ENCODE measurements around the gene GID8. TPM values are rescaled to one million over a fixed set of nuclear protein-coding genes. Genes with fewer than 3 reads are reported as not detected.

GID8 gene
- total and polyA plus RNA-seq, 2 of the 13 experiments (the other 11 are each of a cell fraction or from before 2014, with no cell fraction given): 39.6 to 59.8 TPM

GRCh38 chr20:62993856-62994494 lies 56.0 kb downstream of the GID8 start (continued):
- TF ChIP-seq ZFYVE20 (CRISPR knock-in tag; IDR thresholded peaks at IDR 0.05; ENCODE audit: borderline replicate concordance, low read depth) (no peak), ZNF281 (CRISPR knock-in tag; IDR thresholded peaks at IDR 0.05; ENCODE audit: borderline replicate concordance) (no peak), DZIP1 (CRISPR knock-in tag; IDR thresholded peaks at IDR 0.05) (no peak), ZNF207 (IDR thresholded peaks at IDR 0.05; ENCODE audit: borderline replicate concordance) (no peak), ZNF747 (CRISPR knock-in tag; IDR thresholded peaks at IDR 0.05; ENCODE audit: borderline replicate concordance) (no peak)

GRCh38 chr20:62994869-62995281 lies 56.9 kb downstream of the GID8 start:
- peaks cover 59 to 93% of the 10 kb centered on the region in 2 experiments for H3K27me3 ChIP-seq (ENCODE audit: control insufficient read depth in 1 of 2, insufficient read depth in 2 of 2, low read length in 2 of 2)
- H3K79me2 ChIP-seq (ENCODE audit: insufficient read depth, low read length): no peaks in the 10 kb centered on the region
- no TSS peak for BruUV-seq (replicated peaks)
- TF ChIP-seq MNT (IDR thresholded peaks at IDR 0.05): no peak
- peak; percentile 44; the same call in 1 of the 2 replicates for TF ChIP-seq EZH2 (conservative IDR thresholded peaks at IDR 0.05; ENCODE audit: low read depth, low read length)
- TF ChIP-seq ZNF646 (CRISPR knock-in tag; IDR thresholded peaks at IDR 0.05): no peak
- ChIA-PET POLR2A (no interaction called here), CTCF (ENCODE audit: low intra/inter-chr PET ratio, low total read pairs) (no interaction called here)
- WGBS (ENCODE audit: low lambda C conversion rate): 47% methylated on average over 14 of the region's 19 CpGs
- no peak overlapping the region for H3K4me3 ChIP-seq (replicated peaks in 1 of 3; ENCODE audit: insufficient read depth in 1 of 3, low read depth in 2 of 3, low read length in 3 of 3)
- no peak overlapping the region for H2AFZ ChIP-seq (ENCODE audit: low read length)
- H3K9me3 ChIP-seq (ENCODE audit: low read length): no peaks in the 10 kb centered on the region
- no peaks in the 10 kb centered on the region for H3K4me1 ChIP-seq (ENCODE audit: insufficient read depth, low read length)
- ATAC-seq (peak; percentile 9), DNase-seq (ENCODE audit: low spot score) (no peak), FAIRE-seq (no peak)
- H3K9ac ChIP-seq (ENCODE audit: insufficient read depth, low read depth, low read length): no peak overlapping the region
- H3K4me2 ChIP-seq (ENCODE audit: low read depth, low read length): no peak overlapping the region
- no peak overlapping the region for H3K27ac ChIP-seq (ENCODE audit: extremely low read length, insufficient read depth, low read length)
- H4K20me1 ChIP-seq (ENCODE audit: insufficient read depth, low read length): peaks cover 3% of the 10 kb centered on the region; the same call in 1 of the 2 replicates
- intact Hi-C loops (cut with micrococcal nuclease; ENCODE audit: unreplicated experiment) (no loop called here), in situ Hi-C loops (cut with HindIII; ENCODE audit: extremely low pct_ligation_motif_present, low pct_unique_long_range_greater_than_20kb) (no loop called here)
- H3K36me3 ChIP-seq (replicated peaks in 1 of 2; ENCODE audit: control insufficient read depth in 1 of 2, insufficient read depth in 2 of 2, low read length in 2 of 2): no peaks in the 10 kb centered on the region
